HCT116 (cell line): ENCODE results near the gene RAI1. TPM values are rescaled to one million over a fixed set of nuclear protein-coding genes. Genes with fewer than 3 reads are reported as not detected.

Experiments
- ATAC-seq: fragments of 200-7000 bp; cut with Tn5 transposase; 2 replicates; pipeline ENCODE4 v1.9.1; 2020; ENCODE audit warnings: mild to moderate bottlenecking, moderate library complexity
- BruUV-seq: library from RNA; stranded (reverse); fragments of 400-500 nt; replicated peaks from 2 replicates; lab custom pipeline; 2021; lab: Mats Ljungman, UMichigan
- CTCF ChIA-PET: fragments of 300-600 bp; sonication (Branson Sonifier 250); formaldehyde crosslinking; loops from one replicate; lab custom pipeline; 2021; ENCODE audit warnings: antibody characterized with exemption; lab: Charles Lee
- POLR2A ChIA-PET: fragments of 300-600, 350-600 bp; sonication (Branson Sonifier 250); formaldehyde crosslinking; loops from one replicate; lab custom pipeline; 2021; ENCODE audit warnings: antibody characterized with exemption; lab: Charles Lee
- RAD21 ChIA-PET, 2 experiments: fragments of 300-600 bp; sonication (Branson Sonifier 250); formaldehyde crosslinking; loops; one replicate each; lab custom pipeline; 2023; ENCODE audit warnings: low total read pairs in 2 of 2; ENCODE audit not compliant: uncharacterized antibody in 2 of 2, unreplicated experiment in 2 of 2, low non-redundant PET in 1 of 2; lab: Charles Lee
- DNase-seq: peaks from one replicate; pipeline ENCODE4 v3.0.0-alpha.2; 2010; ENCODE audit warnings: low read depth, low spot score
- H2AFZ ChIP-seq: fragments of 200-600 bp; shearing (Covaris generic), sonication (generic); 2 replicates; pipeline ENCODE4 v1.6.1; 2017; ENCODE audit warnings: low read depth, mixed run types, mixed read lengths, antibody characterized with exemption, low read length; ENCODE audit not compliant: poor library complexity, severe bottlenecking
- H3K27ac ChIP-seq: 2 replicates; pipeline ENCODE4 v1.5.1; 2012; ENCODE audit warnings: low read depth, low read length
- H3K27me3 ChIP-seq: fragments of 200-600 bp; sonication (generic); 2 replicates; pipeline ENCODE4 v1.6.1; 2016; ENCODE audit warnings: mixed run types, low read length, mixed read lengths; ENCODE audit not compliant: insufficient read depth
- H3K36me3 ChIP-seq, 2 experiments: fragments of 200-500 bp in 1 of 2; fragments of 200-600 bp in 1 of 2; sonication (Bioruptor generic) in 1 of 2; sonication (generic) in 1 of 2; 2 replicates each; pipeline versions ENCODE4 v1.5.1 to v1.6.1; 2014 to 2016; ENCODE audit warnings: low read length in 2 of 2, inconsistent platforms in 1 of 2, mixed read lengths in 1 of 2, mixed run types in 1 of 2; ENCODE audit not compliant: insufficient read depth in 2 of 2, control insufficient read depth in 1 of 2
- H3K4me1 ChIP-seq, 2 experiments: fragments of 200-600 bp in 1 of 2; sonication (generic) in 1 of 2; 2 replicates each; pipeline versions ENCODE4 v1.5.1 to v1.6.1; 2012 to 2017; ENCODE audit warnings: low read length in 2 of 2, inconsistent platforms in 1 of 2, mild to moderate bottlenecking in 1 of 2, mixed read lengths in 1 of 2, mixed run types in 1 of 2, moderate library complexity in 1 of 2; ENCODE audit not compliant: insufficient read depth in 2 of 2, control insufficient read depth in 1 of 2
- H3K4me2 ChIP-seq: fragments of 200-600 bp; sonication (generic); 2 replicates; pipeline ENCODE4 v1.6.1; 2017; ENCODE audit warnings: mixed run types, low read length, mixed read lengths
- H3K4me3 ChIP-seq, 2 experiments: fragments of 200-600 bp in 1 of 2; sonication (generic) in 1 of 2; replicated peaks in 1 of 2; 2 replicates each; pipeline ENCODE4 v1.5.1; 2011 to 2016; ENCODE audit warnings: low read length in 2 of 2, control low read depth in 1 of 2, low read depth in 1 of 2, mild to moderate bottlenecking in 1 of 2, mixed read lengths in 1 of 2, mixed run types in 1 of 2
- H3K79me2 ChIP-seq: fragments of 200-600 bp; sonication (generic); 2 replicates; pipeline ENCODE4 v1.6.1; 2017; ENCODE audit warnings: mild to moderate bottlenecking, mixed run types, low read length, moderate library complexity, mixed read lengths; ENCODE audit not compliant: insufficient read depth
- H3K9ac ChIP-seq: fragments of 200-600 bp; sonication (generic); 2 replicates; pipeline ENCODE4 v1.6.1; 2016; ENCODE audit warnings: low read length, mixed read lengths
- H3K9me2 ChIP-seq: fragments of 200-600 bp; sonication (generic), shearing (Covaris generic); 2 replicates; pipeline ENCODE4 v1.6.1; 2017; ENCODE audit warnings: mixed run types, mild to moderate bottlenecking, moderate library complexity; ENCODE audit not compliant: insufficient read depth
- H3K9me3 ChIP-seq, 2 experiments: fragments of 200-500 bp in 1 of 2; fragments of 200-600 bp in 1 of 2; sonication (Bioruptor generic) in 1 of 2; sonication (generic) in 1 of 2; 2 replicates each; pipeline ENCODE4 v1.6.1; 2014 to 2017; ENCODE audit warnings: low read length in 2 of 2, mixed read lengths in 2 of 2, inconsistent platforms in 1 of 2, low read depth in 1 of 2, mild to moderate bottlenecking in 1 of 2, mixed run types in 1 of 2, moderate library complexity in 1 of 2; ENCODE audit not compliant: control insufficient read depth in 1 of 2, insufficient read depth in 1 of 2
- H4K20me1 ChIP-seq: fragments of 200-600 bp; sonication (generic), shearing (Covaris generic); 2 replicates; pipeline ENCODE4 v1.6.1; 2017; ENCODE audit warnings: mixed run types, mild to moderate bottlenecking, moderate library complexity; ENCODE audit not compliant: insufficient read depth
- ATF3 ChIP-seq: IDR thresholded peaks from 2 replicates; pipeline ENCODE4 v1.6.1; 2012
- CBX3 ChIP-seq: IDR thresholded peaks from 2 replicates; pipeline ENCODE4 v1.6.1; 2012; ENCODE audit warnings: low read depth
- ELF1 ChIP-seq: IDR thresholded peaks from 2 replicates; pipeline ENCODE4 v1.6.1; 2012; ENCODE audit warnings: low read depth, borderline replicate concordance
- EZH2 ChIP-seq: fragments of 200-600 bp; sonication (generic); IDR thresholded peaks from 2 replicates; pipeline ENCODE4 v1.6.1; 2017; ENCODE audit warnings: antibody characterized with exemption, mixed run types
- EZH2phosphoT487 ChIP-seq: fragments of 200-600 bp; IDR thresholded peaks from 2 replicates; pipeline ENCODE4 v1.6.1; 2018; ENCODE audit warnings: antibody characterized with exemption, borderline replicate concordance
- FOSL1 ChIP-seq: IDR thresholded peaks from 2 replicates; pipeline ENCODE4 v1.6.1; 2012; ENCODE audit warnings: low read depth
- JUND ChIP-seq: IDR thresholded peaks from 2 replicates; pipeline ENCODE4 v1.6.1; 2012
- MAX ChIP-seq: IDR thresholded peaks from 2 replicates; pipeline ENCODE4 v1.6.1; 2012
- POLR2AphosphoS5 ChIP-seq: IDR thresholded peaks from 2 replicates; pipeline ENCODE4 v1.6.1; 2011; ENCODE audit warnings: mild to moderate bottlenecking, low read depth, low read length, moderate library complexity
- RAD21 ChIP-seq: IDR thresholded peaks from 2 replicates; pipeline ENCODE4 v1.6.1; 2012; ENCODE audit warnings: low read depth, mild to moderate bottlenecking
- SIN3A ChIP-seq: IDR thresholded peaks from 2 replicates; pipeline ENCODE4 v1.6.1; 2012; ENCODE audit warnings: low read depth
- SRF ChIP-seq: IDR thresholded peaks from 2 replicates; pipeline ENCODE4 v1.6.1; 2012; ENCODE audit warnings: low read depth
- YY1 ChIP-seq: IDR thresholded peaks from 2 replicates; pipeline ENCODE4 v1.6.1; 2011; ENCODE audit warnings: low read length, low read depth, moderate library complexity, mild to moderate bottlenecking; ENCODE audit not compliant: insufficient replicate concordance; ENCODE audit errors: extremely low read depth
- ZBTB33 ChIP-seq: IDR thresholded peaks from 2 replicates; pipeline ENCODE4 v1.6.1; 2011; ENCODE audit warnings: mild to moderate bottlenecking, low read length, moderate library complexity; ENCODE audit not compliant: insufficient replicate concordance; ENCODE audit errors: extremely low read depth
- ZFX ChIP-seq: fragments of 450-650 bp; IDR thresholded peaks from 2 replicates; pipeline ENCODE4 v1.6.1; 2017
- ZNF274 ChIP-seq: fragments of 200-500 bp; sonication (Bioruptor generic); IDR thresholded peaks from 2 replicates; pipeline ENCODE4 v1.6.1; 2014; ENCODE audit warnings: mild to moderate bottlenecking, low read depth, low read length, inconsistent platforms
- intact Hi-C: fragments of 100-400 bp; cut with micrococcal nuclease; formaldehyde crosslinking; loops from 2 replicates; pipeline ENCODE4 v1.10.0; 2022
- total RNA-seq: library from RNA; stranded (reverse); gene quantifications from one replicate; pipeline ENCODE4 v1.2.1, GENCODE V29; 2021; ENCODE audit not compliant: unreplicated experiment

RAI1 gene
- total RNA-seq, 1 experiment from 2014 or later = 38.5 TPM

- Histone ChIP-seq H3K27me3 (no peaks in the 10 kb centered on the region), H3K4me1 (peaks cover 24 to 27% of the 10 kb centered on the region in 2 experiments), H3K79me2 (peaks cover 43% of the 10 kb centered on the region), H3K4me3 (no peak overlapping the region), H3K9me3 (no peaks in the 10 kb centered on the region), H3K9ac (no peak overlapping the region), H4K20me1 (no peaks in the 10 kb centered on the region), H3K27ac (no peak overlapping the region), H3K9me2 (no peaks in the 10 kb centered on the region), H3K4me2 (no peak overlapping the region), H3K36me3 (no peaks in the 10 kb centered on the region), H2AFZ (no peak overlapping the region)
- ChIA-PET POLR2A (no interaction called here), CTCF (no interaction called here), RAD21 (no interaction called here)
- DNase-seq = no peak
- intact Hi-C loops = loop anchor here (10.0 kb wide), 1 partner anchor 104 kb away; the partner anchor contains the start of gene RAI1
- BruUV-seq = no TSS peak
- ATAC-seq = no peak
- TF ChIP-seq SRF (no peak), POLR2AphosphoS5 (no peak), YY1 (no peak), JUND (no peak), ZNF274 (no peak), ATF3 (no peak)
Observed at GRCh38 chr17:17788967-17789366, 107.7 kb downstream of the RAI1 start.

- no peak for ATAC-seq
- intact Hi-C loops = loop anchor here (10.0 kb wide), 1 partner anchor 105 kb away; the partner anchor contains the start of gene RAI1
Observed at GRCh38 chr17:17789410-17789809, 108.2 kb downstream of the RAI1 start.

More at GRCh38 chr17:17789410-17789809, 108.2 kb downstream of the RAI1 start:
- Histone ChIP-seq H3K36me3 (no peaks in the 10 kb centered on the region), H3K9me3 (no peaks in the 10 kb centered on the region), H3K27ac (no peak overlapping the region), H3K4me1 (peaks cover 19 to 23% of the 10 kb centered on the region in 2 experiments), H3K4me2 (no peak overlapping the region), H2AFZ (no peak overlapping the region), H3K4me3 (no peak overlapping the region), H4K20me1 (no peaks in the 10 kb centered on the region), H3K79me2 (peaks cover 39% of the 10 kb centered on the region), H3K9me2 (no peaks in the 10 kb centered on the region), H3K27me3 (no peaks in the 10 kb centered on the region), H3K9ac (no peak overlapping the region)
- ChIA-PET RAD21 (no interaction called here), CTCF (no interaction called here), POLR2A (interaction anchor here (1.0 kb wide), 1 partner anchor 97 kb away, joined by 4 read pairs; no protein-coding TSS in a partner anchor)
- BruUV-seq = no TSS peak
- TF ChIP-seq ZFX = no peak
- TF ChIP-seq RAD21 = no peak
- no peak for TF ChIP-seq CBX3
- TF ChIP-seq ZNF274 = no peak
- TF ChIP-seq ELF1 = no peak
- no peak for TF ChIP-seq JUND
- TF ChIP-seq EZH2 = no peak
- TF ChIP-seq POLR2AphosphoS5 = no peak
- no peak for TF ChIP-seq ZBTB33
- no peak for TF ChIP-seq SIN3A
- TF ChIP-seq FOSL1 = no peak
- no peak for TF ChIP-seq MAX
- TF ChIP-seq EZH2phosphoT487 = no peak
- TF ChIP-seq ATF3 = no peak
- no peak for DNase-seq
